HCT116 (cell line): ENCODE data around the gene APOL4. TPM values are rescaled to one million over a fixed set of nuclear protein-coding genes. Genes with fewer than 3 reads are reported as not detected.
"Not testable (repeated sequence)": the region's sequence is repeated elsewhere in the genome, so short reads cannot be mapped to it uniquely, and the experiment has no call there.

Source experiments
- ATAC-seq: fragments of 200-7000 bp; cut with Tn5 transposase; 2 replicates; pipeline ENCODE4 v1.9.1; 2020; ENCODE audit warnings: mild to moderate bottlenecking, moderate library complexity
- BruUV-seq: library from RNA; stranded (reverse); fragments of 400-500 nt; replicated peaks from 2 replicates; lab custom pipeline; 2021; lab: Mats Ljungman, UMichigan
- CTCF ChIA-PET: fragments of 300-600 bp; sonication (Branson Sonifier 250); formaldehyde crosslinking; loops from one replicate; lab custom pipeline; 2021; ENCODE audit warnings: antibody characterized with exemption; lab: Charles Lee
- POLR2A ChIA-PET: fragments of 300-600, 350-600 bp; sonication (Branson Sonifier 250); formaldehyde crosslinking; loops from one replicate; lab custom pipeline; 2021; ENCODE audit warnings: antibody characterized with exemption; lab: Charles Lee
- RAD21 ChIA-PET, 2 experiments: fragments of 300-600 bp; sonication (Branson Sonifier 250); formaldehyde crosslinking; loops; one replicate each; lab custom pipeline; 2023; ENCODE audit warnings: low total read pairs in 2 of 2; ENCODE audit not compliant: uncharacterized antibody in 2 of 2, unreplicated experiment in 2 of 2, low non-redundant PET in 1 of 2; lab: Charles Lee
- DNase-seq: peaks from one replicate; pipeline ENCODE4 v3.0.0-alpha.2; 2010; ENCODE audit warnings: low read depth, low spot score
- H2AFZ ChIP-seq: fragments of 200-600 bp; shearing (Covaris generic), sonication (generic); 2 replicates; pipeline ENCODE4 v1.6.1; 2017; ENCODE audit warnings: low read depth, mixed run types, mixed read lengths, antibody characterized with exemption, low read length; ENCODE audit not compliant: poor library complexity, severe bottlenecking
- H3K27ac ChIP-seq: 2 replicates; pipeline ENCODE4 v1.5.1; 2012; ENCODE audit warnings: low read depth, low read length
- H3K27me3 ChIP-seq: fragments of 200-600 bp; sonication (generic); 2 replicates; pipeline ENCODE4 v1.6.1; 2016; ENCODE audit warnings: mixed run types, low read length, mixed read lengths; ENCODE audit not compliant: insufficient read depth
- H3K36me3 ChIP-seq, 2 experiments: fragments of 200-500 bp in 1 of 2; fragments of 200-600 bp in 1 of 2; sonication (Bioruptor generic) in 1 of 2; sonication (generic) in 1 of 2; 2 replicates each; pipeline versions ENCODE4 v1.5.1 to v1.6.1; 2014 to 2016; ENCODE audit warnings: low read length in 2 of 2, inconsistent platforms in 1 of 2, mixed read lengths in 1 of 2, mixed run types in 1 of 2; ENCODE audit not compliant: insufficient read depth in 2 of 2, control insufficient read depth in 1 of 2
- H3K4me1 ChIP-seq, 2 experiments: fragments of 200-600 bp in 1 of 2; sonication (generic) in 1 of 2; 2 replicates each; pipeline versions ENCODE4 v1.5.1 to v1.6.1; 2012 to 2017; ENCODE audit warnings: low read length in 2 of 2, inconsistent platforms in 1 of 2, mild to moderate bottlenecking in 1 of 2, mixed read lengths in 1 of 2, mixed run types in 1 of 2, moderate library complexity in 1 of 2; ENCODE audit not compliant: insufficient read depth in 2 of 2, control insufficient read depth in 1 of 2
- H3K4me2 ChIP-seq: fragments of 200-600 bp; sonication (generic); 2 replicates; pipeline ENCODE4 v1.6.1; 2017; ENCODE audit warnings: mixed run types, low read length, mixed read lengths
- H3K4me3 ChIP-seq, 2 experiments: fragments of 200-600 bp in 1 of 2; sonication (generic) in 1 of 2; replicated peaks in 1 of 2; 2 replicates each; pipeline ENCODE4 v1.5.1; 2011 to 2016; ENCODE audit warnings: low read length in 2 of 2, control low read depth in 1 of 2, low read depth in 1 of 2, mild to moderate bottlenecking in 1 of 2, mixed read lengths in 1 of 2, mixed run types in 1 of 2
- H3K79me2 ChIP-seq: fragments of 200-600 bp; sonication (generic); 2 replicates; pipeline ENCODE4 v1.6.1; 2017; ENCODE audit warnings: mild to moderate bottlenecking, mixed run types, low read length, moderate library complexity, mixed read lengths; ENCODE audit not compliant: insufficient read depth
- H3K9ac ChIP-seq: fragments of 200-600 bp; sonication (generic); 2 replicates; pipeline ENCODE4 v1.6.1; 2016; ENCODE audit warnings: low read length, mixed read lengths
- H3K9me2 ChIP-seq: fragments of 200-600 bp; sonication (generic), shearing (Covaris generic); 2 replicates; pipeline ENCODE4 v1.6.1; 2017; ENCODE audit warnings: mixed run types, mild to moderate bottlenecking, moderate library complexity; ENCODE audit not compliant: insufficient read depth
- H3K9me3 ChIP-seq, 2 experiments: fragments of 200-500 bp in 1 of 2; fragments of 200-600 bp in 1 of 2; sonication (Bioruptor generic) in 1 of 2; sonication (generic) in 1 of 2; 2 replicates each; pipeline ENCODE4 v1.6.1; 2014 to 2017; ENCODE audit warnings: low read length in 2 of 2, mixed read lengths in 2 of 2, inconsistent platforms in 1 of 2, low read depth in 1 of 2, mild to moderate bottlenecking in 1 of 2, mixed run types in 1 of 2, moderate library complexity in 1 of 2; ENCODE audit not compliant: control insufficient read depth in 1 of 2, insufficient read depth in 1 of 2
- H4K20me1 ChIP-seq: fragments of 200-600 bp; sonication (generic), shearing (Covaris generic); 2 replicates; pipeline ENCODE4 v1.6.1; 2017; ENCODE audit warnings: mixed run types, mild to moderate bottlenecking, moderate library complexity; ENCODE audit not compliant: insufficient read depth
- CBX3 ChIP-seq: IDR thresholded peaks from 2 replicates; pipeline ENCODE4 v1.6.1; 2012; ENCODE audit warnings: low read depth
- CEBPB ChIP-seq: IDR thresholded peaks from 2 replicates; pipeline ENCODE4 v1.6.1; 2012; ENCODE audit warnings: low read depth
- ELF1 ChIP-seq: IDR thresholded peaks from 2 replicates; pipeline ENCODE4 v1.6.1; 2012; ENCODE audit warnings: low read depth, borderline replicate concordance
- POLR2AphosphoS5 ChIP-seq: IDR thresholded peaks from 2 replicates; pipeline ENCODE4 v1.6.1; 2011; ENCODE audit warnings: mild to moderate bottlenecking, low read depth, low read length, moderate library complexity
- RAD21 ChIP-seq: IDR thresholded peaks from 2 replicates; pipeline ENCODE4 v1.6.1; 2012; ENCODE audit warnings: low read depth, mild to moderate bottlenecking
- SIN3A ChIP-seq: IDR thresholded peaks from 2 replicates; pipeline ENCODE4 v1.6.1; 2012; ENCODE audit warnings: low read depth
- SRF ChIP-seq: IDR thresholded peaks from 2 replicates; pipeline ENCODE4 v1.6.1; 2012; ENCODE audit warnings: low read depth
- YY1 ChIP-seq: IDR thresholded peaks from 2 replicates; pipeline ENCODE4 v1.6.1; 2011; ENCODE audit warnings: low read length, low read depth, moderate library complexity, mild to moderate bottlenecking; ENCODE audit not compliant: insufficient replicate concordance; ENCODE audit errors: extremely low read depth
- intact Hi-C: fragments of 100-400 bp; cut with micrococcal nuclease; formaldehyde crosslinking; loops from 2 replicates; pipeline ENCODE4 v1.10.0; 2022
- total RNA-seq: library from RNA; stranded (reverse); gene quantifications from one replicate; pipeline ENCODE4 v1.2.1, GENCODE V29; 2021; ENCODE audit not compliant: unreplicated experiment
- TF ChIP-seq, protein P1 (sequence below): IDR thresholded peaks from 2 replicates; pipeline ENCODE4 v1.6.1; 2011; ENCODE audit warnings: mild to moderate bottlenecking, low read length, moderate library complexity; ENCODE audit not compliant: insufficient replicate concordance; ENCODE audit errors: extremely low read depth
- TF ChIP-seq, protein P2 (sequence below): IDR thresholded peaks from 2 replicates; pipeline ENCODE4 v1.6.1; 2012

Gene APOL4
- total RNA-seq, 1 experiment from 2014 or later = not detected

GRCh38 chr22:36191106-36191836 lies 10.3 kb downstream of the APOL4 start:
- H3K27ac ChIP-seq = no peak overlapping the region
- H3K27me3 ChIP-seq = no peaks in the 10 kb centered on the region
- no peaks in the 10 kb centered on the region for H4K20me1 ChIP-seq
- no peaks in the 10 kb centered on the region for H3K9me3 ChIP-seq
- H3K4me3 ChIP-seq = no peak overlapping the region
- no peaks in the 10 kb centered on the region for H3K36me3 ChIP-seq
- no peak overlapping the region for H3K4me2 ChIP-seq
- no peak for DNase-seq
- ATAC-seq = no peak
- ChIA-PET CTCF (interaction anchor here (0.7 kb wide), 1 partner anchor 641 kb away, joined by 3 read pairs; no protein-coding TSS in a partner anchor), RAD21 (no interaction called here), POLR2A (no interaction called here)
- TF ChIP-seq CEBPB = no peak
- no peak for TF ChIP-seq POLR2AphosphoS5
- TF ChIP-seq CBX3 = no peak
- no peak for TF ChIP-seq ELF1
- TF ChIP-seq, protein P1, sequence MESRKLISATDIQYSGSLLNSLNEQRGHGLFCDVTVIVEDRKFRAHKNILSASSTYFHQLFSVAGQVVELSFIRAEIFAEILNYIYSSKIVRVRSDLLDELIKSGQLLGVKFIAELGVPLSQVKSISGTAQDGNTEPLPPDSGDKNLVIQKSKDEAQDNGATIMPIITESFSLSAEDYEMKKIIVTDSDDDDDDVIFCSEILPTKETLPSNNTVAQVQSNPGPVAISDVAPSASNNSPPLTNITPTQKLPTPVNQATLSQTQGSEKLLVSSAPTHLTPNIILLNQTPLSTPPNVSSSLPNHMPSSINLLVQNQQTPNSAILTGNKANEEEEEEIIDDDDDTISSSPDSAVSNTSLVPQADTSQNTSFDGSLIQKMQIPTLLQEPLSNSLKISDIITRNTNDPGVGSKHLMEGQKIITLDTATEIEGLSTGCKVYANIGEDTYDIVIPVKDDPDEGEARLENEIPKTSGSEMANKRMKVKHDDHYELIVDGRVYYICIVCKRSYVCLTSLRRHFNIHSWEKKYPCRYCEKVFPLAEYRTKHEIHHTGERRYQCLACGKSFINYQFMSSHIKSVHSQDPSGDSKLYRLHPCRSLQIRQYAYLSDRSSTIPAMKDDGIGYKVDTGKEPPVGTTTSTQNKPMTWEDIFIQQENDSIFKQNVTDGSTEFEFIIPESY = no peak
- no peak for TF ChIP-seq SIN3A
- TF ChIP-seq, protein P2, sequence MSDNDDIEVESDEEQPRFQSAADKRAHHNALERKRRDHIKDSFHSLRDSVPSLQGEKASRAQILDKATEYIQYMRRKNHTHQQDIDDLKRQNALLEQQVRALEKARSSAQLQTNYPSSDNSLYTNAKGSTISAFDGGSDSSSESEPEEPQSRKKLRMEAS = no peak
- TF ChIP-seq RAD21 = no peak
- TF ChIP-seq YY1 = no peak
- no peak for TF ChIP-seq SRF
- H3K4me1 ChIP-seq = no peaks in the 10 kb centered on the region
- H3K79me2 ChIP-seq = no peaks in the 10 kb centered on the region
- H2AFZ ChIP-seq = no peak overlapping the region
- intact Hi-C loops = no loop called here
- no TSS peak for BruUV-seq
- H3K9ac ChIP-seq = no peak overlapping the region
- H3K9me2 ChIP-seq = no peaks in the 10 kb centered on the region

GRCh38 chr22:36187862-36188261 lies 13.7 kb downstream of the APOL4 start:
- POLR2A ChIA-PET, H3K27ac ChIP-seq, H3K4me1 ChIP-seq, H3K9ac ChIP-seq, H3K36me3 ChIP-seq, DNase-seq, RAD21 ChIA-PET, H3K4me3 ChIP-seq, H4K20me1 ChIP-seq, H3K9me2 ChIP-seq, H3K27me3 ChIP-seq, CTCF ChIA-PET, H3K9me3 ChIP-seq, intact Hi-C loops, H3K79me2 ChIP-seq, BruUV-seq, H2AFZ ChIP-seq, H3K4me2 ChIP-seq, ATAC-seq: not testable (repeated sequence)
